Mesothelial cell of epicardium (in vitro differentiated cells): ENCODE results near the gene GALNT9. TPM values are rescaled to one million over a fixed set of nuclear protein-coding genes. Genes with fewer than 3 reads are reported as not detected.

Experiments used
- DNase-seq, 2 experiments: peaks; one replicate each; pipeline ENCODE4 v3.0.0; 2021; ENCODE audit warnings: low spot score in 2 of 2; ENCODE audit not compliant: unreplicated experiment in 2 of 2
- H3K27ac Mint-ChIP-seq: 2 replicates; pipeline ENCODE4 v1.8.0; 2021; ENCODE audit warnings: mixed read lengths
- H3K27me3 Mint-ChIP-seq: 2 replicates; pipeline ENCODE4 v1.8.0; 2021; ENCODE audit warnings: low read depth, mixed read lengths
- H3K36me3 Mint-ChIP-seq: 2 replicates; pipeline ENCODE4 v1.8.0; 2021; ENCODE audit warnings: mixed read lengths
- H3K4me1 Mint-ChIP-seq: 2 replicates; pipeline ENCODE4 v1.8.0; 2021; ENCODE audit warnings: mixed read lengths
- H3K4me3 Mint-ChIP-seq: 2 replicates; pipeline ENCODE4 v1.8.0; 2021; ENCODE audit warnings: mild to moderate bottlenecking, moderate library complexity, mixed read lengths
- H3K9me3 Mint-ChIP-seq: 2 replicates; pipeline ENCODE4 v1.8.0; 2021; ENCODE audit warnings: mixed read lengths
- total RNA-seq: library from RNA; stranded (reverse); gene quantifications from 3 replicates; pipeline ENCODE4 v1.2.1, GENCODE V29; 2021
- TF ChIP-seq, protein P1 (sequence below): fragments of 200-600 bp; sonication (generic); IDR thresholded peaks from one replicate; pipeline ENCODE4 v1.5.0; 2021; ENCODE audit warnings: antibody characterized with exemption; ENCODE audit not compliant: unreplicated experiment

Gene GALNT9
- total RNA-seq, 1 donor from 2014 or later = 4.8 TPM

DNA sequence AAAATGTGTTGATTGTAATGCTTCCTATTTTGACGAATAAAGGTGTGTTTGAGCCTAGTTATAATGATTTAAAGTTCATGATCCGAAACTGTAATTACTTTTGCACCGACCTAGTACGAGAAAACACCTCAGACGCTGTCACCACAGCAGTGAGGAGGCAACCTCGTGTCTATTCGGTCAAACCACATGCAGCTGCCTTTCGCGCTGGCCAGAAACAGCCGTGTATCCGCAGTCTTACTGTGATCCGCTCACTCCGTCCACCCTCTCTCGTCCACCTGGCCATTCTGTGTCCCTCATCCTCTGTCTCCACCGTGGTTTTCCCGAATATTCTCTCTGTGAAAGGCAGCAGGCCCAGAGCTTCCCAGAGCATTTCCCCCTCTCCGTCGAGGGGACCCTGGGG, 118.1 kb downstream of the GALNT9 start:
- DNase-seq = no peak
- Mint-ChIP-seq H3K36me3 (no peaks in the 10 kb centered on the region), H3K27me3 (peaks cover 64% of the 10 kb centered on the region), H3K9me3 (no peaks in the 10 kb centered on the region), H3K27ac (no peak overlapping the region), H3K4me1 (no peaks in the 10 kb centered on the region), H3K4me3 (no peak overlapping the region)
- TF ChIP-seq, protein P1, sequence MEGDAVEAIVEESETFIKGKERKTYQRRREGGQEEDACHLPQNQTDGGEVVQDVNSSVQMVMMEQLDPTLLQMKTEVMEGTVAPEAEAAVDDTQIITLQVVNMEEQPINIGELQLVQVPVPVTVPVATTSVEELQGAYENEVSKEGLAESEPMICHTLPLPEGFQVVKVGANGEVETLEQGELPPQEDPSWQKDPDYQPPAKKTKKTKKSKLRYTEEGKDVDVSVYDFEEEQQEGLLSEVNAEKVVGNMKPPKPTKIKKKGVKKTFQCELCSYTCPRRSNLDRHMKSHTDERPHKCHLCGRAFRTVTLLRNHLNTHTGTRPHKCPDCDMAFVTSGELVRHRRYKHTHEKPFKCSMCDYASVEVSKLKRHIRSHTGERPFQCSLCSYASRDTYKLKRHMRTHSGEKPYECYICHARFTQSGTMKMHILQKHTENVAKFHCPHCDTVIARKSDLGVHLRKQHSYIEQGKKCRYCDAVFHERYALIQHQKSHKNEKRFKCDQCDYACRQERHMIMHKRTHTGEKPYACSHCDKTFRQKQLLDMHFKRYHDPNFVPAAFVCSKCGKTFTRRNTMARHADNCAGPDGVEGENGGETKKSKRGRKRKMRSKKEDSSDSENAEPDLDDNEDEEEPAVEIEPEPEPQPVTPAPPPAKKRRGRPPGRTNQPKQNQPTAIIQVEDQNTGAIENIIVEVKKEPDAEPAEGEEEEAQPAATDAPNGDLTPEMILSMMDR = no peak

DNA sequence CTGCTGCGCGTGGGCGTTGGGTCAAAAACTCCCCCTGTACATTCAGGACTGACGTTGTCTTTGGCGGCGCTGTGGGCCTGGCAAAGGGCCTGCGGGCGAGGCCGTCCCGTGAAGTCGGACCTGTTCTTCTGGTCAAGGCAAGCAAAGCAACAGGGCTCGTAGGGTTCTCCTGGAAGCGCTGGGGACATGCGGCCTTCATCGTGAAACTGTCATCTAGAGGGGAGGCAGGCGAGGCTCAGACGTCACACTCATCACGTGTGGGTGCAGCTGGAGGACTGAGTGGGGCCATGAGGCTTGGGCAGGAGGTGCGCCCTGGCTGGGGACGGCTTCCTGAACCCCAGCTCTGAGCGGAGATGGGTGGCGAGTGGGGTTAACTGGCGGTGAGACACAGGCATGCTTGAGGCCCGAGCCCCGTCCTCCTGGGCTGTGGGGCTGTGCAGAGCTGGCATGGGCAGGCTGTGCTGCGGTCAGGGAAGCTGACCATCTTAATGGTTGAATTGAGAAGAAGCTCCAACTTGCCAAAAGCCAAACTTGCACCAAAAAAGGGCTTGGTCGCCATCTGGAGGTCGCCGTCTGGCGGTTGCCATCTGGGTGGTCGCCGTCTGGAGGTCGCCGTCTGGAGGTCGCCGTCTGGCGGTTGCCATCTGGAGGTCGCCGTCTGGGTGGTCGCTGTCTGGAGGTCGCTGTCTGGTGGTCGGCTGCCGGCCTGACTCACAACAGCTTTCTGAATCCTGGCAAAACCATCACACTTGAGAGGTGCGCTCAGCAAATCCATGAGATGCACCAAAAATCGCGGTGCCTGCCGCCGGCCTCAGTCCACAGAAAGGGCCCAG, 119.0 kb downstream of the GALNT9 start:
- no peaks in the 10 kb centered on the region for H3K36me3 Mint-ChIP-seq
- H3K27ac Mint-ChIP-seq = no peak overlapping the region
- DNase-seq = no peak
- H3K27me3 Mint-ChIP-seq = peaks cover 67% of the 10 kb centered on the region
- no peaks in the 10 kb centered on the region for H3K9me3 Mint-ChIP-seq
- no peaks in the 10 kb centered on the region for H3K4me1 Mint-ChIP-seq
- H3K4me3 Mint-ChIP-seq = no peak overlapping the region
- TF ChIP-seq, protein P1 = no peak

DNA sequence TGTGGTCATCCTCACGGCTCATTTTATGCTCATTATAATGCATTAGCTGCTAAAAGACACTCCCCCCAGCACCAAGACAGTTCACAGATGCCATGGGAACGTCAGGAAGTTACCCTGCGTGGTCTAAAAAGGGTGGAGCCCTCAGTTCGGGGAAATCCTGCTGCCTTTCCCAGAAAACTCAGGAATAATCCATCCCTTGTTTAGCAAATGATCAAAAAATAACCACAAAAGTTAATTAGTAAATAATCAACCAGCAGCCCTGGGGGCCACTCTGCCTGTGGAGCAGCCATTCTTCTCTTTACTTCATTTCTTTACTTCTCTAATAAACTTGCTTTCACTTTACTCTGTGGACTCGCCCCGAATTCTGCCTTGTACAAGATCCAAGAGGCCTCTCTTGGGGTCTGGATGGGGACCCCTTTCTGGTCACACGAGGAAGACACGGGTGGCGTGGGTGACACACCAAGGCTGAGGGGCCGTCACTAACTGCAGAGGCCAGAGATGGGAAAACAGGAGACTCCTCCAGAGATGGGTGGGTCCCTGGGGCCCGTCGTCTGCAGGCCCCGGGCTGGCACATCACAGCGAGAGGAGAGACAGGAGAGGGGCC, 119.7 kb downstream of the GALNT9 start:
- no peak for DNase-seq
- no peak overlapping the region for H3K4me3 Mint-ChIP-seq
- H3K9me3 Mint-ChIP-seq = no peaks in the 10 kb centered on the region
- H3K4me1 Mint-ChIP-seq = no peaks in the 10 kb centered on the region
- H3K27ac Mint-ChIP-seq = no peak overlapping the region
- H3K36me3 Mint-ChIP-seq = no peaks in the 10 kb centered on the region
- peaks cover 67% of the 10 kb centered on the region for H3K27me3 Mint-ChIP-seq
- TF ChIP-seq, protein P1 = no peak

DNA sequence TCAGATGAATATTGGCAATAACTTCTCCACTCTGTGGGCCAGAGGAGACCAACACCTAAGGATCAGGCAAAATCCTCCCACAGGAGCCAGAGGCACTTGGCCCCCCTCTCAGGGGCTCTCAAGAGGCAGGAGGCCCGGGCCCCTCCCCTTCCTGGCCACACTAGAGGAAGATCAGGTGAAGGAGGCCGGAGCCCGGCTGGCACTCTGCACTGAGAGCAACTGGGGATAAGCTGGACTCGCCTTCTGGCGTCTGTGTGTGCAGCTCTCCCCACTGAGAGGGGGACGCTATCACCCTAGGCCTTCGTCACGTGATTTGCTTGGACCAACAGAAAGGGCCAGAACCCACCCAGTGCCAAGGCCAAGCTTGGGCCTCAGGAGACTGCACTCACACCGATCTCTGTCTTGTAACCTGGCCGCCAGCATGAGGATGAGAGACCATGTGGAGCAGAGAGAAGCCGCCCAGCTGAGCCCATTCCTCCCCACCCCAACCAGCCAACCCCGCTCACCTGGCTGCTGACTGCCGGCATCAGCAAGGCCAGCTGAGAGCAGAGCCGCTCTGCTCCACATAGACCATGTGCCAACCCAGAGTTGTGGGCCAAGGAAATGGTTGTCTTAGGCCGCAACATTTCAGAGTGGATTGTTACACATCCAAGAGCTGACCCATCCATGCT, 121.1 kb downstream of the GALNT9 start:
- DNase-seq = no peak
- H3K9me3 Mint-ChIP-seq = no peaks in the 10 kb centered on the region
- H3K4me1 Mint-ChIP-seq = no peaks in the 10 kb centered on the region
- peaks cover 69% of the 10 kb centered on the region for H3K27me3 Mint-ChIP-seq
- TF ChIP-seq, protein P1 = no peak
- H3K27ac Mint-ChIP-seq = no peak overlapping the region
- no peaks in the 10 kb centered on the region for H3K36me3 Mint-ChIP-seq
- no peak overlapping the region for H3K4me3 Mint-ChIP-seq

DNA sequence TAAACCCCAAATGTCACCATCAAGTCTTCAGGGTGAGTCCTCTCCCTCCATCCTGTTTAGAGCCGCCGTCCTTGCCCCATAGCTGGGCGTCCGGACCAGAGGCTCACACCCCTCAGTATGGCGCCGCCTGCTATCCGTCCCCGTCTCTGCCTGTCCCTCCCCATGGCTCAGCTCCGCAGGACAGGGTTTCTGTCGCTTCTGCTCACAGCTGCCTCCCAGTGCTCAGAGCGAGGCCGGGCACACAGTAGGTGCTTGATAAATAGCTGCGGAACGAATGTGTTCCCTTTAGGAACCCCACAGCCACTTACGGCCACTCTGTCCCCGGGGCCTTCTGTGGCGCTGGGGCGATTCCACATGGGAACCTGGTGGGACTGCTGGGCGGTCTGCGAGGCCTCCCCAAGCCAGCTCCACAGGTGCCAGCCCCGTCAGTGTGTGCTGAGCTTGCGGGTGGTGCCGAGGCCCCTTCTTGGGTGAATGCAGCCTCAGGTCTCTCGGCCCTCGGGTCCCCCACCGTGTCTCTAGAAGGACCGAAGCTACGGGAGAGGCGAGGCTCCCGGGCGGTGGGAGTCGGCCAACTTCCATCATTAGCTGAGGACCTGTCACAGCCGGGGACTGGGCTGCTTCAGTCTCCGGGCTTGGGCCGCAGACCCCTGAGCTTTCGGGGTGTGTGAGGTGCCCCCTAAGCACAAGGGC, 122.2 kb downstream of the GALNT9 start:
- H3K36me3 Mint-ChIP-seq = no peaks in the 10 kb centered on the region
- no peak overlapping the region for H3K4me3 Mint-ChIP-seq
- no peaks in the 10 kb centered on the region for H3K9me3 Mint-ChIP-seq
- H3K27ac Mint-ChIP-seq = no peak overlapping the region
- TF ChIP-seq, protein P1 = no peak
- peaks cover 74% of the 10 kb centered on the region for H3K27me3 Mint-ChIP-seq
- no peak for DNase-seq
- no peaks in the 10 kb centered on the region for H3K4me1 Mint-ChIP-seq
